HepG2 (cell line): ENCODE data around the gene POLR3H. TPM values are rescaled to one million over a fixed set of nuclear protein-coding genes. Genes with fewer than 3 reads are reported as not detected.
A peak's percentile ranks its signal among the peaks of the same experiment; 100 is the strongest.

ENCODE experiments used
- KDM2A ChIP-seq: sonication (generic); formaldehyde crosslinking; IDR thresholded peaks from 2 replicates; pipeline ENCODE4 v1.4.0; 2020; ENCODE audit warnings: low read depth, missing genetic modification reagents, borderline replicate concordance
- KIAA2018 ChIP-seq: sonication (generic); formaldehyde crosslinking; IDR thresholded peaks from 2 replicates; pipeline ENCODE4 v1.5.0; 2020; ENCODE audit warnings: mild to moderate bottlenecking, missing genetic modification reagents, borderline replicate concordance
- MXI1 ChIP-seq: IDR thresholded peaks from 3 replicates; pipeline ENCODE4 v1.6.1; 2012; ENCODE audit warnings: low read depth, low read length, inconsistent platforms, borderline replicate concordance
- MYC ChIP-seq: sonication (generic); formaldehyde crosslinking; IDR thresholded peaks from 2 replicates; pipeline ENCODE4 v1.9.0; 2021; ENCODE audit warnings: missing genetic modification reagents, borderline replicate concordance
- NFE2L1 ChIP-seq: sonication (generic); formaldehyde crosslinking; IDR thresholded peaks from 2 replicates; pipeline ENCODE4 v1.4.0; 2020; ENCODE audit warnings: missing genetic modification reagents, mild to moderate bottlenecking, borderline replicate concordance
- NFIC ChIP-seq: IDR thresholded peaks from 2 replicates; pipeline ENCODE4 v1.6.1; 2012; ENCODE audit warnings: mild to moderate bottlenecking, low read length, inconsistent platforms
- PAXIP1 ChIP-seq: sonication (generic); formaldehyde crosslinking; conservative IDR thresholded peaks from 2 replicates; pipeline ENCODE4 v1.4.0; 2020; ENCODE audit warnings: mild to moderate bottlenecking, missing genetic modification reagents, moderate library complexity
- PLRG1 ChIP-seq: fragments of 450-650 bp; conservative IDR thresholded peaks from 2 replicates; pipeline ENCODE4 v1.6.1; 2016
- RBM22 ChIP-seq: fragments of 200-400 bp; formaldehyde crosslinking; optimal IDR thresholded peaks from 2 replicates; pipeline ENCODE3; 2017; ENCODE audit warnings: mild to moderate bottlenecking, low read length, moderate library complexity
- RBM39 ChIP-seq: fragments of 200-400 bp; formaldehyde crosslinking; IDR thresholded peaks from one replicate; pipeline ENCODE4 v1.6.1; 2018; ENCODE audit warnings: antibody characterized with exemption, mild to moderate bottlenecking, low read depth, low read length; ENCODE audit not compliant: poor library complexity, severe bottlenecking
- SP140L ChIP-seq: sonication (generic); formaldehyde crosslinking; IDR thresholded peaks from 2 replicates; pipeline ENCODE4 v1.4.0; 2020; ENCODE audit warnings: missing genetic modification reagents, borderline replicate concordance
- TSC22D2 ChIP-seq: sonication (generic); formaldehyde crosslinking; IDR thresholded peaks from 2 replicates; pipeline ENCODE4 v1.5.1; 2020; ENCODE audit warnings: missing genetic modification reagents, mild to moderate bottlenecking, borderline replicate concordance
- ZBTB7A ChIP-seq: sonication (generic); formaldehyde crosslinking; IDR thresholded peaks from 2 replicates; pipeline ENCODE4 v1.8.0; 2022; ENCODE audit warnings: mild to moderate bottlenecking, missing genetic modification reagents
- ZFY ChIP-seq: sonication (generic); formaldehyde crosslinking; IDR thresholded peaks from 2 replicates; pipeline ENCODE4 v1.4.0; 2020; ENCODE audit warnings: missing genetic modification reagents
- ZNF446 ChIP-seq: sonication (generic); formaldehyde crosslinking; IDR thresholded peaks from 2 replicates; pipeline ENCODE4 v1.5.0; 2020; ENCODE audit warnings: mild to moderate bottlenecking, missing genetic modification reagents
- ZNF761 ChIP-seq: sonication (generic); formaldehyde crosslinking; conservative IDR thresholded peaks from 2 replicates; pipeline ENCODE4 v1.4.0; 2020; ENCODE audit warnings: mild to moderate bottlenecking, missing genetic modification reagents
- ZNF841 ChIP-seq: sonication (generic); formaldehyde crosslinking; IDR thresholded peaks from 2 replicates; pipeline ENCODE4 v1.8.1; 2023; ENCODE audit warnings: missing genetic modification reagents, borderline replicate concordance
- polyA plus RNA-seq, 8 experiments: library from polyadenylated mRNA; depleted of rRNA in 3 of 8; stranded (reverse) in 7 of 8; unstranded in 1 of 8; fragments of >200 nt; fragmentation: Illumina TruSeq in 4 of 8; extraction: Trizol in 4 of 8; gene quantifications; 2 replicates each; pipeline versions ENCODE4 v1.2.1 to v1.2.3, GENCODE V29; 2011 to 2016; ENCODE audit warnings: low read depth in 4 of 8, missing spikeins in 1 of 8, mixed read lengths in 1 of 8; ENCODE audit not compliant: insufficient read depth in 1 of 8
- total RNA-seq, 5 experiments: library from RNA; depleted of rRNA; stranded (reverse); fragments of >200 nt; fragmentation: Illumina TruSeq; extraction: Trizol; gene quantifications; 2 replicates each; pipeline ENCODE4 v1.2.3, GENCODE V29; 2016; ENCODE audit warnings: low read depth in 1 of 5

POLR3H gene
- total and polyA plus RNA-seq, 2 of the 13 experiments (the other 11 are each of a cell fraction or from before 2014, with no cell fraction given) = 10.3 to 28.6 TPM

GRCh38 chr22:41525450-41526225, 18.6 kb downstream of the POLR3H start (continued):
- no peak for TF ChIP-seq PAXIP1 (CRISPR knock-in tag)
- TF ChIP-seq ZNF446 (CRISPR knock-in tag) = no peak
- 0 out of 2 replicates have a peak, but pooled peaks have one; percentile 16 for TF ChIP-seq NFE2L1 (CRISPR knock-in tag)
- TF ChIP-seq MXI1 = no peak
- TF ChIP-seq ZBTB7A (CRISPR knock-in tag) = no peak
- no peak for TF ChIP-seq SP140L (CRISPR knock-in tag)
- TF ChIP-seq NFIC = no peak
- no peak for TF ChIP-seq KIAA2018 (CRISPR knock-in tag)
- TF ChIP-seq MYC (CRISPR knock-in tag) = peak; percentile 12; the same call in 1 of the 2 replicates
- no peak for TF ChIP-seq TSC22D2 (CRISPR knock-in tag)
- TF ChIP-seq ZNF761 (CRISPR knock-in tag) = no peak
- peak; percentile 94 for TF ChIP-seq RBM22
- TF ChIP-seq ZFY (CRISPR knock-in tag) = peak; percentile 33; the same call in 1 of the 2 replicates
- TF ChIP-seq PLRG1 = no peak
- TF ChIP-seq RBM39 = peak; percentile 4
- peak; percentile 17; the same call in 1 of the 2 replicates for TF ChIP-seq KDM2A (CRISPR knock-in tag)
- TF ChIP-seq ZNF841 (CRISPR knock-in tag) = no peak
